ENCODE measurements around the gene FAM210B.
"Not testable (repeated sequence)": the region's sequence is repeated elsewhere in the genome, so short reads cannot be mapped to it uniquely, and the experiment has no call there.

The FAM210B gene

GRCh38 chr20:56400001-56400640, 41.3 kb downstream of the FAM210B start:
- H3K9me3 Mint-ChIP-seq, result no peaks in the 10 kb centered on the region
- peaks cover 32% of the 10 kb centered on the region for H3K4me1 Mint-ChIP-seq
- DNase-seq, result peak; percentile 43 to 46
- peak; percentile 59 for ATAC-seq
- peak overlapping the region in 1 of 2 donors; percentile 67 for H3K27ac Mint-ChIP-seq
- no peaks in the 10 kb centered on the region for H3K27me3 Mint-ChIP-seq
- peak overlapping the region in 1 of 2 donors; percentile 3 for H3K4me3 Mint-ChIP-seq

- no peak overlapping the region for H3K27ac Mint-ChIP-seq
- DNase-seq (no peak), ATAC-seq (no peak)
- peaks cover 31% of the 10 kb centered on the region for H3K4me1 Mint-ChIP-seq
- H3K27me3 Mint-ChIP-seq, result no peaks in the 10 kb centered on the region
- no peaks in the 10 kb centered on the region for H3K9me3 Mint-ChIP-seq
- no peak overlapping the region for H3K4me3 Mint-ChIP-seq
Measured at GRCh38 chr20:56403465-56403864, 44.7 kb downstream of the FAM210B start.

- not testable (repeated sequence) for H3K27ac Mint-ChIP-seq, H3K4me3 Mint-ChIP-seq, H3K27me3 Mint-ChIP-seq, ATAC-seq, DNase-seq, H3K9me3 Mint-ChIP-seq
- H3K4me1 Mint-ChIP-seq, result peaks cover 34% of the 10 kb centered on the region
Measured at GRCh38 chr20:56405356-56405755, 46.6 kb downstream of the FAM210B start.

- Mint-ChIP-seq H3K4me1 (peaks cover 38% of the 10 kb centered on the region), H3K27me3 (no peaks in the 10 kb centered on the region), H3K9me3 (no peaks in the 10 kb centered on the region), H3K4me3 (no peak overlapping the region), H3K27ac (no peak overlapping the region)
- no peak for DNase-seq
- no peak for ATAC-seq
Measured at GRCh38 chr20:56406910-56407309, 48.1 kb downstream of the FAM210B start.

- no peak overlapping the region for H3K27ac Mint-ChIP-seq
- H3K9me3 Mint-ChIP-seq, result peaks cover 4 to 7% of the 10 kb centered on the region in 2 donors
- no peaks in the 10 kb centered on the region for H3K27me3 Mint-ChIP-seq
- H3K4me3 Mint-ChIP-seq, result no peak overlapping the region
- DNase-seq (no peak), ATAC-seq (no peak)
- H3K4me1 Mint-ChIP-seq, result peaks cover 56% of the 10 kb centered on the region
Measured at GRCh38 chr20:56409521-56409920, 50.7 kb downstream of the FAM210B start.

GRCh38 chr20:56409956-56410355, 51.2 kb downstream of the FAM210B start:
- Mint-ChIP-seq H3K27me3 (no peaks in the 10 kb centered on the region), H3K4me3 (no peak overlapping the region), H3K27ac (peak overlapping the region in 1 of 2 donors; percentile 12), H3K4me1 (peaks cover 60% of the 10 kb centered on the region), H3K9me3 (peaks cover 4 to 7% of the 10 kb centered on the region in 2 donors)
- DNase-seq, result no peak
- ATAC-seq, result no peak

- DNase-seq, H3K9me3 Mint-ChIP-seq, H3K27me3 Mint-ChIP-seq, ATAC-seq: not testable (repeated sequence)
- peak overlapping the region; percentile 77 to 94 for H3K27ac Mint-ChIP-seq
- peaks cover 59% of the 10 kb centered on the region for H3K4me1 Mint-ChIP-seq
- peak overlapping the region; percentile 81 to 84 for H3K4me3 Mint-ChIP-seq
Measured at GRCh38 chr20:56411287-56411686, 52.5 kb downstream of the FAM210B start.

GRCh38 chr20:56411759-56412472, 53.1 kb downstream of the FAM210B start, which contains the start of gene CASS4:
CASS4 (plus strand) TSS chr20:56412260; CDS start chr20:56412459, 199 bp downstream.
- DNase-seq (peak; percentile 36 to 46), ATAC-seq (peak; percentile 56)
- H3K4me1 Mint-ChIP-seq, result peaks cover 65% of the 10 kb centered on the region
- peak within 1 kb of the TSS; percentile 81 to 84 for H3K4me3 Mint-ChIP-seq
- peak within 1 kb of the TSS; percentile 83 to 94 for H3K27ac Mint-ChIP-seq
- peaks cover 4 to 7% of the 10 kb centered on the region in 2 donors for H3K9me3 Mint-ChIP-seq
- no peaks in the 10 kb centered on the region for H3K27me3 Mint-ChIP-seq

GRCh38 chr20:56412473-56412790, 53.7 kb downstream of the FAM210B start:
- Mint-ChIP-seq H3K27me3 (no peaks in the 10 kb centered on the region), H3K4me1 (peaks cover 70% of the 10 kb centered on the region), H3K4me3 (peak overlapping the region; percentile 81 to 84), H3K27ac (peak overlapping the region; percentile 83 to 94), H3K9me3 (peaks cover 4 to 7% of the 10 kb centered on the region in 2 donors)
- no peak for DNase-seq
- ATAC-seq, result no peak

- ATAC-seq (no peak), DNase-seq (no peak)
- Mint-ChIP-seq H3K27me3 (no peaks in the 10 kb centered on the region), H3K27ac (peak overlapping the region; percentile 83 to 94), H3K4me1 (peaks cover 75% of the 10 kb centered on the region), H3K4me3 (peak overlapping the region; percentile 81 to 84), H3K9me3 (peaks cover 4 to 7% of the 10 kb centered on the region in 2 donors)
Measured at GRCh38 chr20:56412949-56413348, 54.2 kb downstream of the FAM210B start.

GRCh38 chr20:56414842-56415765, 56.3 kb downstream of the FAM210B start:
- Mint-ChIP-seq H3K27me3 (no peaks in the 10 kb centered on the region), H3K9me3 (peaks cover 4 to 7% of the 10 kb centered on the region in 2 donors), H3K4me1 (peaks cover 87% of the 10 kb centered on the region), H3K27ac (peak overlapping the region; percentile 5 to 72), H3K4me3 (peak overlapping the region; percentile 46 to 67)
- peak; percentile 40 to 75 for DNase-seq
- ATAC-seq, result peak; percentile 85

- no peak overlapping the region for H3K27ac Mint-ChIP-seq
- H3K4me1 Mint-ChIP-seq, result peaks cover 90% of the 10 kb centered on the region
- no peak for ATAC-seq
- H3K27me3 Mint-ChIP-seq, result no peaks in the 10 kb centered on the region
- H3K9me3 Mint-ChIP-seq, result peaks cover 1 to 7% of the 10 kb centered on the region in 2 donors
- DNase-seq, result no peak
- H3K4me3 Mint-ChIP-seq, result peak overlapping the region; percentile 42 to 79
Measured at GRCh38 chr20:56417402-56417801, 58.6 kb downstream of the FAM210B start.

- DNase-seq, result no peak
- Mint-ChIP-seq H3K27ac (peak overlapping the region; percentile 95 to 97), H3K27me3 (no peaks in the 10 kb centered on the region), H3K4me3 (peak overlapping the region; percentile 76 to 79), H3K9me3 (peaks cover 0 to 7% of the 10 kb centered on the region in 2 donors), H3K4me1 (peaks cover 90% of the 10 kb centered on the region)
- ATAC-seq, result no peak
Measured at GRCh38 chr20:56417911-56418310, 59.1 kb downstream of the FAM210B start.
